AG20443 (cell line): ENCODE measurements around the gene FNIP2.
A peak's percentile ranks its signal among the peaks of the same experiment; 100 is the strongest.
"Not testable (repeated sequence)": the region's sequence is repeated elsewhere in the genome, so short reads cannot be mapped to it uniquely, and the experiment has no call there.

Source experiments
- DNase-seq: peaks from one replicate; pipeline ENCODE4 v3.0.0; 2012; ENCODE audit warnings: low spot score, mixed read lengths

Gene FNIP2

DNA sequence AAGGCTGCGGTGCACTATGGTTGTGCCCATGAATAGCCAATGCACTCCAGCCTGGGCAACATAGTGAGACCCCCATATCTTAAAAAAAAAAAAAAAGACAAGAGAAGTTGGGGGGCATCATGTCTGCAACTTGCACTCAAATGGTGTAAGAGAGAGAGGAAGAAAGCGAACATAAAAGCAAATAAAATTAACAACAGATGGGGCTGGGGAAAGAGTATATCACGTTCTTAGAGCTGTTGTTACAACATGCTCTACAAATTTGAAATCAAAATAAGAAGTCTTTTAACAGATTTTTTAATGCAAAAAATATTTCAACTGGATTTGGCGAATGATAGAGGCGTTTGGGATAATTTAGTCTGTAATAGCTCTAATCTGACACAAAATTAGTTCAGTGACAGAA, 144.9 kb downstream of the FNIP2 start:
- peak; percentile 24 for DNase-seq

DNA sequence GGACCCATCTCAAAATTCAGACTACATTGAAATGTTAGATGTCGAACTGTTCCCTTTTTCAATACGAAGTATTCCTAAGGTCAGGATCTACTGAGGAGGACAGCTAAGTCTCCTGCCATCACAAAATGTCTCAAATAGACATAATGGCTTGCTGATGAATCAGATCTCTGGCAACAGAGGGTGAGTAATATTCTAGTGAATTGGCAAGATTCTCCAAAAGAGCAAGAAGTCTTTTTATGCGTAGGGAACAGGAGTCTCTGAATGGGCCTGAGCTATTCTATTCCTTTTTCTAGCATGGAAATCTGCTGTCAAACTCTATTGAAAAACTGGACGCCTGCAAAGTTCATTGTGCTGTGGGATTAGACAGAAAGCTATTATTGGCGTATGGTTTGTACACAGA, 145.4 kb downstream of the FNIP2 start:
- DNase-seq, result peak; percentile 79

DNA sequence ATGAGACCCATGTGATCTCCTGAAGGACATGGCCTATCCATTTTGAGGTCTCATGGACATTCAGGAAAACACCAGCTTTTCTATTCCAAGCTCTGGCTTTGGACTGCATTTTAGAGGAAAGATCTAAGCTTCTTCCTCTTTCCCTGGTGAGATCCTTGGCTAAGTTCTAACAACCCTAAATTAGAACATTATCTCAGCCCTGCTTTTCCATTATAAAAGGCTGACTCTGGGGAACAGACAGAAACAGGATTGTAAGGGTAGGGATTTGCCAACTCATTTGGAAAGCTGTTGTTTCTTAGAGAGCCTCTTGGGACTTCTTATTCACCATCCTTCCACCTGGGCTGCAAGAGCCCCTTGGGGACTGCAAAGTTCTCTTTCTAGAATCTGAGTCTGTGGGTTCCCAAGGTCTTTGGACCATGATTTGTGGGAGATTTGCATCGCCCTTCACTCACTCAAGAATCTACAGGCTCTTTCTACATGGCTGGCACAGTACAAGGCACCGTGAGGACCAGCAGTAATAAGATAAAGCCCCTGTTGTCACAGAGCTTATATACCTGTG, 146.9 kb downstream of the FNIP2 start:
- no peak for DNase-seq

DNA sequence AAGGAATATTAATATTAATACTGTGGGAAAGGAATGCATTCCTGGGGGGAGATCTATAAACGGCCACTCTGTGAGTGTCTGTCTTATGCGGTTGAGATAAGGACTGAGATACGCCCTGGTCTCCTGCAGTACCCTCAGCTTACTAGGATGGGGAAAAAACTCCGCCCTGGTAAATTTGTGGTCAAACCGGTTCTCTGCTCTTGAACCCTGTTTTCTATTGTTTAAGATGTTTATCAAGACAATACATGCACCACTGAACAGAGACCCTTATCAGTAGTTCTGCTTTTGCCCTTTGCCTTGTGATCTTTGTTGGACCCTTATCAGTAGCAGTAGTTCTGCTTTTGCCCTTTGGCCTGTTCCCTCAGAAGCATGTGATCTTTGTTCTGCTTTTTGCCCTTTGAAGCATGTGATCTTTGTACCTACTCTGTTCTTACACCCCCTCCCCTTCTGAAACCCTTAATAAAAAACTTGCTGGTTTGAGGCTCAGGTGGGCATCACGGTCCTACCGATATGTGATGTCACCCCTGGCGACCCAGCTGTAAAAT, 151.7 kb downstream of the FNIP2 start:
- DNase-seq, result not testable (repeated sequence)

DNA sequence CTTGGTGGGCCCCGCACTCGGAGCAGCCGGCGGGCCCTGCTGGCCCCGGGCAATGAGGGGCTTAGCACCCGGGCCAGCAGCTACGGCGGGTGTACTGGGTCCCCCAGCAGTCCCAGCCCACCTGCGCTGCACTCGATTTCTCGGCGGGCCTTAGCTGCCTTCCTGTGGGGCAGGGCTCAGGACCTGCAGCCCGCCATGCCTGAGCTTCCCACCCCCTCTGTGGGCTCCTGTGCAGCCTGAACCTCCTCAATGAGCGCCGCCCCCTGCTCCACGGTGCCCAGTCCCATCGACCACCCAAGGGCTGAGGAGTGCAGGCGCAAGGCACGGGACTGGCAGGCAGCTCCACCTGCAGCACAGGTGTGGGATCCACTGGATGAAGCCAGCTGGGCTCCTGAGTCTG, 158.9 kb downstream of the FNIP2 start:
- DNase-seq, result not testable (repeated sequence)

DNA sequence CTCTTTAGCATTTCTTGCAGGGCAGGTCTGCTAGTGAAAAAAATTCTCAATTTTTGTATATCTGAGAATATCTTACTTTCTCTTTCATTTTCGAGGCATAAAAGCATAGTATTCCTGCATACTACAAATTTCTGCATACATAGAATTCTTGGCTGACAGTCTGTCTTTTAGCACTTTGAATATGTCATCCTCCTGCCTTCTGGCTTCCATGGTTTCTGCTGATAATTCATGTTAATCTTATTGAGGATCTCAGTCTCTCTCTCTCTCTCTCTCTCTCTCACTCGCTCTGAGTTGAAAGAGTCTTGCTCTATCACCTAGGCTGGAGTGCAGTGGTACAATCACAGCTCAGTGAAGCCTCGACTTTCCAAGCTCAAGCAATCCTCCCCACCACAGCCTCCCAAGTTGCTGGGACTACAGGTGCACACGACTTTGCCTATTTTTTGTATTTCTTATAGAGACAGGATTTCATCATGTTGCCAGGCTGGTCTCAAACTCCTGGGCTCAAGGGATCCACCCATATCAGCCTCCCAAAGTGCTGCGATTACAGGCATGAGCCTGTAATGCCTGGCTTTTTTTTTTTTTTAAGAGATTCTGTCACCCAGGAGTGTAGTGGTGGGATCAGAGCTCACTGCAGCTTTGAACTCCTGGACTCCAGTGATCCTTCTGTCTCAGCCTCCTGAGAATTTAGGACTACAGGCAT, 161.3 kb downstream of the FNIP2 start:
- no peak for DNase-seq

DNA sequence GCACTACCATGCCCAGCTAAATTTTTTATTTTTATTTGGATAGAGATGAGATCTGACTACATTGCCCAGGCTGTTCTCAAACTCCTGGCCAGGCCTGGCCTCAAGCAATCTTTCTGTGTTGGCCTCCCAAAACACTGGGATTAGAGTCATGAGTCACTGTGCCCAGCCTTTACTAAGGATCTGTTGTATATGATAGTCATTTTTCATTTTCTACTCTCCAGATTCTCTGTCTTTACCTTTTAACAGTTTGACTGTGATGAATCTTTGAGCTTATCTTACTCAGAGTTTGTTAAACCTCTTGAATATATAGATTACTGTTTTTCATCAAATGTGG, 161.8 kb downstream of the FNIP2 start:
- DNase-seq, result no peak

DNA sequence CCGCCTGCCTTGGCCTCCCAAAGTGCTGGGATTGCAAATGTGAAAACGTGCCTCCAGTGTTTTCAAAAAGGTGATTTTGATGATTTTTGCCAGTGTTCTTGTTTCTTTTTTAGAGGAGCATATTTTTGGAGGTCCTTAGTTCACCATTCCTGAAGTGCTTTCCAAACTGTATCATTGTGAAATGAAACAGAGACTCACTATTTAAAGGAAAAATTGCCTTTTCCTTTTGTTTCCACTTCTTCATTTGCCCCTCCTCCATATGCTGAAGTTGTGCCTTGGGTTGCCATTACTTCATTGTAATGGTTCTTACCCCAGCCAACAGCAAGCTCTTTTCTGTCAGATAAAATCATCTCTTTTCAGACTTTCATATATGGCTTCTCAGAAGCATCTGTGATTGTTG, 164.4 kb downstream of the FNIP2 start:
- DNase-seq, result no peak

DNA sequence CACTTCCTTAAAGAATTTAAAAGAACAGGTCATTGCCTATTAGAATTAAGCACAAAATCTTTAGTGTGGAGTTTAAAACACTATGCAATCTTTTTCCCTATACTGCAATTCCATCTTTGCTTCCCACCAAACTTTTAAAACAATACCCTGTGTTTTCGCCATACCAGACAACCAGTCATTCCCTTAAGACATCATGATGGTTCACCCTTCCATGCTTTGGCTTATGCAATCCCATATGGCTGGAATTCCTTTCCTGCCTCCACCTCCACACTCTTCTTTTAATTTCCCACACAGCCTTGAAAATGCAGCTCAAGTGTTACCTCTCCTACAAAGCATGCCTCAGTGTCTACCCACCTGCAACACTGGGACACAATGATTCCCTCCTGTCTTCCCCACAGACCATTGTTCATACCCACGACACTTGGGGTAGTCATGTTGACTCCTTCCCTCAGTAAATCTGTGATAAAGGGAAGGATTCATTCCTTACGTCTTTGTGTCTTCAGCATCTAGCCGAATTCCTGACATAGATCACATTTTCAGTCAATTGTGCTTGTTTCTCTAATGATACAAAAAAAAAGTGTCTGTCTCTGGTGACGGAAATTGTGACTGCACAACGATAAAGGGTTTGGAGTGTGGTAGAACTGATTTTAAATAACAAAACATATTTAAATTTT, 166.3 kb downstream of the FNIP2 start:
- DNase-seq, result no peak

DNA sequence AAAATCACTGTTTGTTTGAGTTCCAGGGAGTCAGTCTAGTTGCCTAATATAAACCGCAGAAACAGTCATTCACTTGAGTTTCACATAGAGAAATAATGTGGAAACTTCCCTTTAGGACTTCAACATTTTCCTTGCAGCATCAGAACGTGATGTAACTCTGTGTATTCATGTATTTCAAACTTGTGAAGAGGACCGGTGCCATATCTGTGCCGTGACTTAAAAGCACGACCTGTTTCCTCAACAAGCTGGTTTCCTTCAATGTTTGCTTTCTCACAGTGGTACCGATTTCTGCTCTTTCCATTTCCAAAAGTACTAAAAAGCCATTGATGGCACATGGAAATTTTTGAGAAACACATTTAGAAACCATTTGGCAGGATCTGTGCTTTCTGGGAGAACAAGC, 167.4 kb downstream of the FNIP2 start:
- peak; percentile 29 for DNase-seq

DNA sequence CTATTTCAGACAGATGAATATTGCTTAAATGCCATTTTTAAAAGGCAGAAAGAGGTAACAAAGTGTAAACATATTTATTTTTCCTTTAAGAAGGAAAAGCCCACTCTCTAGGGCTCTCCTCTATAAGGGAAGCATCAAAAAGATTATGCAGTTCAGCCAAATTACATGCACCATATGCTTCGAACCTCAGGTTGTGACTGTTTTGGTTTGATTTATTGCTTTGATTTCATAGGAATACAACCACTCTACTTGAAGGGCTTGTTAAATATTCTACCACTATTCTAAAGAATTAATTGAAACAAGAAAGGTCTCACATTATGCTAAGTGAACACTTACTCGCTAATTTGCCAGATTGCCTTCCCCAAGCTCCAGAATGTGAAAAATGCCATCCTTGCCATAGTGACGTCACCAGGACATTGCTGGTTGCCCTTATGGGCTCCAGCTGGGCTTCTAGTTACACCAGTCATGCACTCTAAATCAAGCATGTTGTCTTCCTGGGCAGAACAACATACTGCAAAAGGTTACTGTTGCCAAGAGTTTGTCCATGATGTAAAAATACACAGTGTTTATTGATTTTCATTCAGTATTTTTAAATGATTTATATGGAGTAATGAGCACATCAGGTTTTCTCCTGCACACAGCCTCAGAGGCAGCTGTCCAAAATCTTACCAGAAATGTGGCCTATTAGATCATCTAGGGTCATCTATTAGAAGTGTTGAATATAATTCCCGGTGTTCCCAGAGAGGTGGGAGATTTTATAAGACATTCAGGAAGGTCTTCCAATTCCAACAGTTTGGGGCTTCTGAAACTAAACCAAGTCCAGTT, 169.6 kb downstream of the FNIP2 start:
- peak; percentile 51 for DNase-seq

DNA sequence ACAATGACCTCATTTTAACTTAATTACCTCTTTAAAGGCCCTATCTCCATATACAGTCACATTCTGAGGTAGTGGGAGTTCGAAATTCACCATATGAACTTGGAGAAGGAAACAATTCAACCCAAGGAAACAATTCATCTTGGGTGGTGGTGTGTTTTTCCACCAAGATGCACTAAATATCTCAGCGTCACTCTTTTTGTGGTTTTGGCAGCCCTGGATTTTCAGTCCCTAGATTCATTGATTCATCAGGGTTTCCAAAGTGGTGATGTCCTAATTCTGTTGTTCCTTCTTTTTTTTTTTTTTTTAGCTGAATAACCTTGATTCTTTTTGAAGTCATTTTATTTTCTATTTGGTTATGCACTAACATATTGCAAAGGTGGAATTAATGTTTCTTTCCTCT, 171.4 kb downstream of the FNIP2 start:
- no peak for DNase-seq

DNA sequence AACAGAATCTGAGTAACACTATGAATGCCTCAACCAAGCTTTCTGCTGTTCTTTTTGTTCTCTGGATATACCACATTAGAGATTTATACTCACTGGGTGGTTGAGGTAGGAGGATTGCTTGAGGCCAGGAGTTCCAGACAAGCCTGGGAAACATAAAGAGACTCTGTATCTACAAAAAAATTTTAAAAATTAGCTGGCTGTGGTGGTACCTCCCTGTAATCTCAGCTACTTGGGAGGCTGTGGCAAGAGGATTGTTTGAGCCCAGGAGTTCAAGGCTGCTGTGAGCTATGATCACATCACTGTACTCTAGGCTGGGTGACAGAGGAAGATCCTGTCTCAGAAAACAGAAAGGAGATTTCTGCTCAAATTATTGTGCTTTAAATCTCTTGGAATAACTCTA, 172.5 kb downstream of the FNIP2 start:
- no peak for DNase-seq

DNA sequence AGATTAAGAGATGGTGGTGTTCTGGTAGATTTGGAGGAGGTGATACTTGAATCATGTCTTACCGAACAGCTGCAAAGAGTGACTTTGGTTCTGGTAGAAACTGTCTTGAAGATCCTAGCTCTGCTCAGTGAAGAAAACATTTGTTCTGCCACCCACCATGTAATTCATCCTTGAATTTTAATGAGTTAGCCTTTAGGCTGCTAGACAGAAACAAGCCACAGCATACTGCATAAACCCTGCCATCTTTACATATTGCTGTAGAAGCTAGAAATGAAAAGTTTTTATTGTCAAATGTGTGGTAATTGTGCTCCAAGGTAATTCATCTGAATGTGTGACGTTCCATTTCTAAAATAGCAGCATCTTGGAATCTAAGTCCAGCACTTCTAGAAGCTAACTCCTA, 173.1 kb downstream of the FNIP2 start:
- no peak for DNase-seq

DNA sequence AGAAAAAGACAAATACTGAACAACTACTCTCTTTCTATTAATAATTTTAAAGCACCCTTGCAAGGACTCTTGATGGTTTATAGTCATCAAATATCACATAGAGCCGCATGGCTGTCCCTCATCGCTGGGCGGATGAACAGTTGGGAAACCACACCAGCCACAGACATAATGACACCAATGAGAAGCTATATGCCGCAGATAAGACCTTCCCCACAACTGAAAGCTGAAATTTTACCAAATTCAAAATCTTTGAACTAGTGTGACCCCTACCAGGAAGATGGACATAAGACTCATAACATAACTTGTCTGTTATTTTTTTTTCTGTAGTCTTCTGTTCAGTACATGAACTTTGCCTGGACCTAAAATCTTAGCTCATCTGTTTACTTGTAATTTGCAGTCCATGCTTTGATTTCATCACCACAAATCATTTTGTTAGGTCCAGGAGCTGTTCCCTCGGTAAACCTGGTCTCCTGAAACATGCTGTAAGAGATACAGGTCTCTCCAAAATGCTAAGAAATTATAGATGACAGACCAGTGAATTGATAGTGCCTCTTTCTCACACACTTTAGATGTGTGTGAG, 176.8 kb downstream of the FNIP2 start:
- DNase-seq, result no peak

DNA sequence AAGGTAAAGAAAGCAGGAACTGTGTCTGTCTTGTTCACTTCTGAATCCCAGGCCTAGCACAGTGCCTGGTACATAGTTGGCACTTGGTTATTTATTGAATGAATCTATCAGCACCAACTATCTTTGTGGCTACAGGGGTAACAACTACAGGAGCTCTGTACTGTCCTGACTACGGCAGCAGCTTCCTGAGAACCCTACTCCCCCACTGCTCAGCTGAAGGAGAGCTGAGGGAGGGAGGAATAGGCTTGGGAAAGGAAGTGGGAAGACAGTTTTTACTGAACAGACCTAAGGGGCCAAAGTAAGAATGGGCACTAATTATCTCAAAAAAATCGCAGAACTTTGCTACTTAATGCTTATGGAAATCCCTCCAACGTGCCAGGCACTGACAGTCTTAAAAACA, 178.0 kb downstream of the FNIP2 start:
- DNase-seq, result no peak

DNA sequence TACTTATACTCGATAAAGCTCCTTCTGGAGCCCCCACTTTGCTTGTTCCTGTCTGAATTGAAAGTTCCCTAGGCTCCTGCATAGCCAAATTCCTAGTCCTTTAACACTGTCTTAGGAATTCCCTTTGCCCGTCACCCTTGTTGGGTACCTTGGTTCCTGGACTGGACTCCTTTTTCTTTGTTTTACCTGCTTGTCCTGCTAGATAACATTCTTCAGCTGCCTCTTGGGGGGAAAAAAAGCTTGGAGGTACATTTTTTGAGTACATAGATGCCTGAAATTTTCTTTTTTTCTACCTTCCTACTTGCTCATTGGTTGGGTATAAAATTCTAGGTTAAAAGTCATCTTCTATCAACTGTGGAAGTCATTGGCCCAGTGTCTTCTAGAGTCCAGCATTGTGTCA, 179.2 kb downstream of the FNIP2 start:
- no peak for DNase-seq

DNA sequence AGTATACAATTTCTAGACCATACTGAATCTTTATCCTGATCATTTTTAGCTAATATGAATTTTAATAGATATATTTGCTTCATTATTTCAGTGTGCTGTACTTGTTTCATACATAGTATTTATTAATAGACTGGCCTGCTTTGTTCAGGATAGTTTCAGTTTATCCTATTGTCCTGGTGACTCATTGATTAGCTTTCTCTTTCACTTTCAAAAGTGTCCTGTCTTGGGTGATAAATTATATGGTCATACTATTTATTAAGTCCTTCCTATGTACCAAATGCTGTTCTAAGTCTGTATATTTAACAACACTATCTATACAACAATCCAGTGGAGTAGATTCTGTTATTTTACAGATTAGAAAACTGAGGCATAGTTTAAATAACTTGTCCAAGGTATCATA, 180.3 kb downstream of the FNIP2 start:
- DNase-seq, result peak; percentile 14

DNA sequence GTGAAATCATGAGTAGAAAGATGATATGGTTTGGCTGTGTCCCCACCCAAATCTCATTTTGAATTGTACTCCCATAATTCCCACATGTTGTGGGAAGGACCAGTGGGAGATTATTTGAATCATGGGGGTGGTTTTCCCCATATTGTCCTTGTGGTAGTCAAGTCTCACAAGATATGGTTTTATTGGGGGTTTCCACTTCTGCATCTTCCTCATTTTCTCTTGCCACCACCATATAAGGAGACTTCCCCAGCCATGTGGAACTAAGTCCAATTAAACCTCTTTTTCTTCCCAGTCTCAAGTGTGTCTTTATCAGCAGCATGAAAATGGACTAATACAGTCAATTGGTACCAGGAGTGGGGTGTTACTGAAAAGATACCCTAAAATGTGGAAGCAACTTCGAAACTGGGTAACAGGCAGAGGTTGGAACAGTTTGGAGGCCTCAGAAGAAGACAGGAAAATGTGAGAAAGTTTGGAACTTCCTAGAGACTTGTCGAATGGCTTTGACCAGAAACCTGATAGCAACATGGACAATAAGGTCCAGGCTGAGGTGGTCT, 183.5 kb downstream of the FNIP2 start:
- not testable (repeated sequence) for DNase-seq

DNA sequence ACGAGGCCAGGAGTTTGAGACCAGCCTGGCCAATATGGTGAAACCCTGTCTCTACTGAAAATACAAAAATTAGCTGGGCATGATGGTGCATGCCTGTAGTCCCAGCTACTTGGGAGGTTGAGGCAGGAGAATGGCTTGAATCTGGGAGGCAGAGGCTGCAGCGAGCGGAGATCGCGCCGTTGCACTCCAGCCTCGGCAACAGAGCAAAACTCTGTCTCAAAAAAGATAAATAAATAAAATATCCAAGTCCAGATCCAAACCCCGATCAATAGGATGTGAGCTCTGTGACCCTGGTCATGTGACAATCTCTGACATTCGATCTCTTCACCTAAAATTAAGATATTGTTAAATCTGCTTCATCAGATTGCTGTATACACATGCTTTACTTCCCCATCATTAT, 187.5 kb downstream of the FNIP2 start:
- DNase-seq, result not testable (repeated sequence)

DNA sequence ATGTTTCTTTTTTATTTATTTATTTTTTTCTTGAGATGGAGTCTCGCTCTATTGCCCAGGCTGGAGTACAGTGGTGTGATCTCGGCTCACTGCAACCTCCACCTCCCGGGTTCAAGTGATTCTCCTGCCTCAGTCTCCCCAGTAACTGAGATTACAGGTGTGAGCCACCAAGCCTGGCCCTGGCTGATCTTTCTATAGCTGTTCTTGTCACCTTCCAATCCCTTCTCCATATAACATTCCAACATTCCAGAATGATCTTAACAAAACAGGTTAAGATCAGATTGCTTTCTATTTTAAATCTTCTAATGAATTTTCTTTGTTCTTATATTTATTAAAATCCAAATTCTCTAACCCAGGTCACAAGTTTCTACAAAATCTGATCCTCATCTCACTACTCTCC, 188.1 kb downstream of the FNIP2 start:
- not testable (repeated sequence) for DNase-seq
